Keratinocyte (primary cell): Measurements from ENCODE around the gene FRY. TPM values are rescaled to one million over a fixed set of nuclear protein-coding genes. Genes with fewer than 3 reads are reported as not detected.

ENCODE experiments used
- DNase-seq: peaks from one replicate; pipeline ENCODE4 v3.0.0-alpha.2; 2011; ENCODE audit warnings: low read depth, missing footprints, low spot score
- FAIRE-seq: peaks from 2 replicates; lab custom pipeline; 2011; peaks lifted over from hg19 to GRCh38; lab: Jason Lieb, UNC
- H2AFZ ChIP-seq: 2 replicates; pipeline ENCODE4 v1.6.0; 2012; ENCODE audit warnings: low read length, control low read depth, inconsistent platforms; ENCODE audit not compliant: control insufficient read depth
- H3K27ac ChIP-seq: 2 replicates; pipeline ENCODE4 v1.5.1; 2011; ENCODE audit warnings: low read length; ENCODE audit not compliant: control insufficient read depth, insufficient read depth
- H3K27me3 ChIP-seq: 3 replicates; pipeline ENCODE4 v1.6.0; 2011; ENCODE audit warnings: low read length; ENCODE audit not compliant: control insufficient read depth, insufficient read depth; ENCODE audit errors: extremely low read depth
- H3K36me3 ChIP-seq, 2 experiments: 2 replicates in 1 of 2; 3 replicates in 1 of 2; pipeline ENCODE4 v1.5.1; 2011; ENCODE audit warnings: low read length in 2 of 2, mild to moderate bottlenecking in 1 of 2; ENCODE audit not compliant: control insufficient read depth in 2 of 2, insufficient read depth in 2 of 2; ENCODE audit errors: extremely low read depth in 1 of 2
- H3K4me1 ChIP-seq: 3 replicates; pipeline ENCODE4 v1.5.1; 2011; ENCODE audit warnings: low read length; ENCODE audit not compliant: control insufficient read depth, insufficient read depth; ENCODE audit errors: extremely low read depth
- H3K4me2 ChIP-seq: 3 replicates; pipeline ENCODE4 v1.6.0; 2011; ENCODE audit warnings: low read depth, low read length; ENCODE audit not compliant: control insufficient read depth, insufficient read depth; ENCODE audit errors: extremely low read depth
- H3K4me3 ChIP-seq, 3 experiments: fragments of 200-600 bp in 1 of 3; sonication (generic) in 1 of 3; 2 replicates in 2 of 3; 3 replicates in 1 of 3; pipeline ENCODE4 v1.5.1; 2011 to 2016; ENCODE audit warnings: low read length in 3 of 3, mild to moderate bottlenecking in 3 of 3, control low read depth in 2 of 3, inconsistent platforms in 1 of 3, low read depth in 1 of 3, mixed read lengths in 1 of 3, mixed run types in 1 of 3, moderate library complexity in 1 of 3; ENCODE audit not compliant: control insufficient read depth in 2 of 3, insufficient read depth in 2 of 3; ENCODE audit errors: extremely low read depth in 1 of 3
- H3K79me2 ChIP-seq: 2 replicates; pipeline ENCODE4 v1.6.0; 2012; ENCODE audit warnings: low read length; ENCODE audit not compliant: control insufficient read depth, insufficient read depth
- H3K9ac ChIP-seq: 3 replicates; pipeline ENCODE4 v1.6.0; 2011; ENCODE audit warnings: low read length; ENCODE audit not compliant: control insufficient read depth, insufficient read depth; ENCODE audit errors: extremely low read depth
- H3K9me1 ChIP-seq: 3 replicates; pipeline ENCODE4 v1.6.0; 2011; ENCODE audit warnings: low read length; ENCODE audit not compliant: control insufficient read depth, insufficient read depth; ENCODE audit errors: extremely low read depth
- H3K9me3 ChIP-seq: 2 replicates; pipeline ENCODE4 v1.5.1; 2012; ENCODE audit warnings: low read depth, low read length; ENCODE audit not compliant: control insufficient read depth
- H4K20me1 ChIP-seq: 3 replicates; pipeline ENCODE4 v1.6.0; 2011; ENCODE audit warnings: low read length; ENCODE audit not compliant: control insufficient read depth, insufficient read depth; ENCODE audit errors: extremely low read depth
- EZH2 ChIP-seq: IDR thresholded peaks from one replicate; pipeline ENCODE4 v1.6.1; 2012; ENCODE audit warnings: inconsistent platforms, mild to moderate bottlenecking, low read length, moderate library complexity
- dilution Hi-C: fragments of 300-500 bp; cut with MboI; formaldehyde crosslinking; loops from one replicate; pipeline ENCODE4 v1.7.0; 2020; ENCODE audit warnings: low sequenced_read_pairs; ENCODE audit not compliant: extremely low pct_ligation_motif_present
- polyA minus RNA-seq, 3 experiments: library from RNA; depleted of rRNA, polyadenylated mRNA; stranded (reverse); fragments of >200 nt; gene quantifications; 1 replicate in 1 of 3; 2 replicates in 1 of 3; 3 replicates in 1 of 3; pipeline ENCODE4 v1.2.3, GENCODE V29; 2011
- polyA plus RNA-seq, 5 experiments: library from polyadenylated mRNA; depleted of rRNA in 3 of 5; stranded (reverse) in 3 of 5; stranded (forward) in 1 of 5; unstranded in 1 of 5; fragments of >200 nt; gene quantifications; 1 replicate in 1 of 5; 2 replicates in 3 of 5; 3 replicates in 1 of 5; pipeline versions ENCODE4 v1.2.1 to v1.2.3, GENCODE V29; 2011 to 2012; ENCODE audit warnings: missing spikeins in 2 of 5, low read depth in 1 of 5, low replicate concordance in 1 of 5
- TF ChIP-seq, protein P1 (sequence below), 3 experiments: IDR thresholded peaks in 1 of 3; conservative IDR thresholded peaks in 1 of 3; optimal IDR thresholded peaks in 1 of 3; 2 replicates in 2 of 3; 3 replicates in 1 of 3; pipeline versions ENCODE3 to v1.5.1; 2011; ENCODE audit warnings: low read length in 3 of 3, mild to moderate bottlenecking in 3 of 3, moderate library complexity in 2 of 3, control low read depth in 1 of 3, inconsistent platforms in 1 of 3; ENCODE audit not compliant: insufficient read depth in 2 of 3; ENCODE audit errors: extremely low read depth in 1 of 3

The FRY gene
- polyA plus RNA-seq (0.52 to 0.80 TPM (median 0.60 TPM) in 3 replicates), polyA minus RNA-seq (1.1 to 2.5 TPM (median 2.2 TPM) in 3 replicates)
- 13.3 TPM for polyA plus RNA-seq (2011; ENCODE audit: low read depth)
- polyA plus RNA-seq (2011; cell fraction: cytosol; rRNA removed): 0.55 and 0.56 TPM in 2 replicates
- 1.5 and 2.3 TPM in 2 replicates for polyA plus RNA-seq (2011; cell fraction: nucleus; rRNA removed)
- polyA plus RNA-seq (2012; ENCODE audit: low replicate concordance): 0.62 and 4.8 TPM in 2 replicates
- polyA minus RNA-seq (2011; cell fraction: cytosol; rRNA and poly(A)+ RNA removed): 2.1 TPM
- 3.7 and 5.0 TPM in 2 replicates for polyA minus RNA-seq (2011; cell fraction: nucleus; rRNA and poly(A)+ RNA removed)

DNA sequence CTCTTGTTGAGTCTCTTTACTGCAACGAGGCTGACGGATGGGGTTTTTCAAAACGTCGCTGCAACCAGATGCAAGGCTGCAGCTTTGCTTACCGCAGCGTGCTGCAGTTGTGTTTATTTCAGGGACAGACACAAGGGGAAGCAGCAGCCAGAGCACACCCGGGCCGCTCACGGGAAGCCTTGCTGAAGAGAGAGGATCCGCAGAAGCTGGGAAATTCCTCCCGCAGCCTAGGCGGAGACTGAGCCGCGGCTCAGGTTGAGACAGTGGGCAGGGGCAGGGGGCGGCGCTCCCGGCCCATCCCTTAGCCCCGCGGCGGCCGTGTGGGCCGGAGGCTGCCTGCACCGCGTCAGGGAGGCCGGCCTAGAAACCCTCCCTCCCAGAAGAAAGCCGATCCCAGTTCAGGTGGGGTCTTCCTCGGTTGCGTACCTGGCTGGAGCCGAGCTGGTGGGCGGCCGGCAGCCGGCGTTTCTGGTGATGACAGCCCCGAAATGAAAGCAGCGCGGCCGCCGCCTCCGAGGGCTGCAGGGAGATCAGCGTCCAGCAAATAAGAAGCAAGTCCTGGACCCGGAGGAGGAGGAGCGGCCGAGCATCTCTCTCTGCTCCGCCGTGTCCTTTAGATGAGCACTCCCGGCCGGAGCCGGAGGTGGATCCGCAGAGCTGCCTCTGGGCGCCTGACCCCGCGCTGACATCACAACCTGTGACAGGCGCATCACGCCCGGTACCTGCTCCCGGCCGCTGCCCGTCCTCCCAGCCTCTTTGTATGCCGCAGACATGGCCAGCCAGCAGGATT is at the start of gene FRY:
Gene FRY, plus strand, starts transcription at position 750 of the 790 bp plus-strand sequence. Its CDS starts 22 bp downstream, at position 772.
- Histone ChIP-seq H3K4me2 (peak within 1 kb of the TSS; percentile 72), H3K27ac (no peak within 1 kb of the TSS), H2AFZ (peak within 1 kb of the TSS; percentile 58), H4K20me1 (no peaks in the 10 kb centered on the region), H3K9ac (peak within 1 kb of the TSS; percentile 37), H3K9me1 (no peaks in the 10 kb centered on the region), H3K9me3 (no peaks in the 10 kb centered on the region), H3K79me2 (no peaks in the 10 kb centered on the region), H3K27me3 (no peaks in the 10 kb centered on the region), H3K4me1 (peaks cover 5% of the 10 kb centered on the region), H3K36me3 (no peaks in the 10 kb centered on the region), H3K4me3 (peak within 1 kb of the TSS; percentile 56 to 78 (median 76))
- DNase-seq (no peak), FAIRE-seq (no peak)
- TF ChIP-seq EZH2: no peak
- TF ChIP-seq, protein P1, sequence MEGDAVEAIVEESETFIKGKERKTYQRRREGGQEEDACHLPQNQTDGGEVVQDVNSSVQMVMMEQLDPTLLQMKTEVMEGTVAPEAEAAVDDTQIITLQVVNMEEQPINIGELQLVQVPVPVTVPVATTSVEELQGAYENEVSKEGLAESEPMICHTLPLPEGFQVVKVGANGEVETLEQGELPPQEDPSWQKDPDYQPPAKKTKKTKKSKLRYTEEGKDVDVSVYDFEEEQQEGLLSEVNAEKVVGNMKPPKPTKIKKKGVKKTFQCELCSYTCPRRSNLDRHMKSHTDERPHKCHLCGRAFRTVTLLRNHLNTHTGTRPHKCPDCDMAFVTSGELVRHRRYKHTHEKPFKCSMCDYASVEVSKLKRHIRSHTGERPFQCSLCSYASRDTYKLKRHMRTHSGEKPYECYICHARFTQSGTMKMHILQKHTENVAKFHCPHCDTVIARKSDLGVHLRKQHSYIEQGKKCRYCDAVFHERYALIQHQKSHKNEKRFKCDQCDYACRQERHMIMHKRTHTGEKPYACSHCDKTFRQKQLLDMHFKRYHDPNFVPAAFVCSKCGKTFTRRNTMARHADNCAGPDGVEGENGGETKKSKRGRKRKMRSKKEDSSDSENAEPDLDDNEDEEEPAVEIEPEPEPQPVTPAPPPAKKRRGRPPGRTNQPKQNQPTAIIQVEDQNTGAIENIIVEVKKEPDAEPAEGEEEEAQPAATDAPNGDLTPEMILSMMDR (optimal IDR thresholded peaks at IDR 0.05 in 1 of 3, IDR thresholded peaks at IDR 0.05 in 1 of 3, conservative IDR thresholded peaks at IDR 0.05 in 1 of 3; ENCODE audit: extremely low read depth in 1 of 3, insufficient read depth in 2 of 3, low read length in 3 of 3): no peak
- dilution Hi-C loops: no loop called here

DNA sequence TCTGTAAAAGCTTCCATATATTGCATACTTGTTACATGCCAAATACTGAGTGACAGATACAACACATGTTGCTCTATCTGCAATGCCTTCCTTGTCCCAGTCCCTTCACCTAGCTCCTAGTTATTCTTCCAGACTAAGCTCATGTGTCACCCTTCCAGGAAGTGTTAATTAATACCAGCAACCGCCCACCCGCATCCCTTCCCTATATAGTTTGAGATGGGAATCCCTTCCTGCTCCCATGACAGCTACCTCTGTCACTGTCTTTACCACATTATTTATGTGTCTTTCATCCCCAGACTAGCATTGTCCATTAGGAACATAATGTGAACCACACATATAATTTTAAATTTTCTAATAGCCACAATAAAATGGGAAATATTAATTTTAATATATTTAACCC is 49.5 kb upstream of the FRY start:
- Histone ChIP-seq H3K79me2 (no peaks in the 10 kb centered on the region), H2AFZ (no peak overlapping the region), H4K20me1 (no peaks in the 10 kb centered on the region), H3K9ac (no peak overlapping the region), H3K4me2 (no peak overlapping the region), H3K27ac (no peak overlapping the region), H3K4me3 (no peak overlapping the region), H3K4me1 (peaks cover 10% of the 10 kb centered on the region), H3K9me3 (no peaks in the 10 kb centered on the region), H3K27me3 (no peaks in the 10 kb centered on the region), H3K9me1 (no peaks in the 10 kb centered on the region), H3K36me3 (no peaks in the 10 kb centered on the region)
- DNase-seq (no peak), FAIRE-seq (no peak)
- no peak for TF ChIP-seq EZH2
- TF ChIP-seq, protein P1 (optimal IDR thresholded peaks at IDR 0.05 in 1 of 3, IDR thresholded peaks at IDR 0.05 in 1 of 3, conservative IDR thresholded peaks at IDR 0.05 in 1 of 3; ENCODE audit: extremely low read depth in 1 of 3, insufficient read depth in 2 of 3, low read length in 3 of 3): no peak
- dilution Hi-C loops: no loop called here
